Stimulated activated CD4-positive, alpha-beta T cell treated with anti-CD3 and anti-CD28 coated beads, Interleukin-15, amount 100 ng/mL, for 1 hour (primary cell): ENCODE results near the gene RREB1.

ENCODE experiments used
- DNase-seq, 2 donors: peaks; one replicate each; pipeline ENCODE4 v3.0.0-alpha.2; 2020; ENCODE audit warnings: low read depth in 1 of 2, low spot score in 1 of 2

RREB1 gene

DNA sequence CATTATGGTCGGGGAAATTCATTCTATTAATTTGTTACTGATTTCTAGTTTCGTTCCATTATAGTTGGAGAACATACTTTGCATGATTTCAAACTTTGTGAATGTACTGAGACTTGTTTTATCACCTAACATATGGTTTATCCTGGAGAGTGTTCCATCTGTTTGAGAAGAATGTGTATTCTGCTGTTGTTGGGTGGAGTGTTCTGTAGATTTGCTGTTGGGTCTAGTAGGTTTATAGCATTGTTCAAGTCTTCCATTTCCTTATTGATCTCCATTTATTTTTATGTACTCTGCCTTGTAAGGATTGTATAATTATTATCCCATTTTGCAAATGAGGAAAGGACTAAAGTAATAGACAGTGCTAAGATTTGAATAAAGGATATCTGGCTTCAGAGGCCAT, 85.4 kb downstream of the RREB1 start:
- no peak for DNase-seq

DNA sequence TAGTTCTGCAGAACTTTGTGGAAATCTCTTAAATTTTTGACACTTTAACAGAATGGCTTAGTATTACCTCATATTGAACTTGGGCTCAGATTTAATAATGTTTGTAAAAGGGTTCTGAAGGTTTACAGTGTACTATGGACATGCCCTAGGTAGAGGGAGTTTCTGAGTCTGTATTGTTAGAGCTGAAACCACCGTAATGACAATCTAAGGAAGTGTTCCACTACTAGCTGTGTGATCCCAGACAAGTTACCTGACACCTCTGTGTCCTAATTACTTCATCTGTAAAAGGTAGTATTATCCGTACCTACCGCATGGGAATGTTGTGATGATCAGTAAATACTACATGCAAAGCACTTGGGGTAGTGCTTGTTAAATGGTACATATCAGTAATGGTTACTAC, 86.9 kb downstream of the RREB1 start:
- no peak for DNase-seq

DNA sequence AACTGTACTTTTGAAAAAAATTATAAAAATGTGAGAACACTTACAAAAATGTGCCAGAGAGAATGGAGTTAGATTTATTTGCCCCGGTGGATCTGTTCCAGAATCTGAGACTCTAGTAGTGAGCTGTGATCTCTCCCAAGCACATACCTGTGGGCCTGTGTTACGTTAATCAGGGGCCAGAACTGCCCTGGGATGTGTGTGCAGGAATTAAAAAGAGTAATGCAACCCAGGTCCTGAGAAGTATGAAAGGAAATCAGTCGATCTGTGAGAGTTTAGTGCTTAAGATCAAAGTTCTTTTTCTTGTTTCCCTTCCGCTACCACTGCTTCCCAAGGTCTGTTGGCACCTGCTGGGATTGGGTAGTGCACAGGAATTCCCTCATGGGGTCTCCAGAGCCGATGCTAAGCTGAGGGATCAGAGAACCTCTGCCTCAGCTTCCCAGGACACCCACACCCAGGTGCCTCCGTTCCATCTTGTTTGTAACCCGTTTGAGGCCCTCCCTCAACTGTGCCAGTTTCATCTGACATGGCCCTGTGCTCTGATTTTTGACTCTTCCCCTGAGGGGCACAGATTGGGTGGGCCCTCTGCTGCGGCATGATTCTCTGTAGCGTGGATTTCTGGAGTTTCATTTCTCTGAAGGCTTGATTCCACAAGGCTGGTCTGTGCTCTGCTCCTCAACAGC, 87.7 kb downstream of the RREB1 start:
- DNase-seq: no peak

DNA sequence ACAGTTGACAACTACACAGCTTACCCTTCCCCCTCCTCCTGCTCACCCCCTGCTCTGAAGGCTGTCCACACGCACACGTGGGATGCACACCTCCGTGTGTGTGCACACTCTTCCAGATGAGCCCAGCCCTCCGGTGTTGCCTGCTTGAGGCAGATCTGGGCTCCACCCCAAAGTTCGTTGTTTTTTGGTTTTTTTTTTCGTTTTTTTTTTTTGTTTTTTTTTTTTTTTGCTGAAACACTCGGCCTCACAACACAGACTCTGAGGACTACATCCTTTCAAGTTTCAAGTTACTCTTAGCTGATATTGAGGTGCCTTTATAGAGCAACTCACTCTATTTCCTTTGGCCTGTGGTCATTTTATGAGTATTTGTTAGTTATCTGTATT, 88.2 kb downstream of the RREB1 start:
- no peak for DNase-seq

DNA sequence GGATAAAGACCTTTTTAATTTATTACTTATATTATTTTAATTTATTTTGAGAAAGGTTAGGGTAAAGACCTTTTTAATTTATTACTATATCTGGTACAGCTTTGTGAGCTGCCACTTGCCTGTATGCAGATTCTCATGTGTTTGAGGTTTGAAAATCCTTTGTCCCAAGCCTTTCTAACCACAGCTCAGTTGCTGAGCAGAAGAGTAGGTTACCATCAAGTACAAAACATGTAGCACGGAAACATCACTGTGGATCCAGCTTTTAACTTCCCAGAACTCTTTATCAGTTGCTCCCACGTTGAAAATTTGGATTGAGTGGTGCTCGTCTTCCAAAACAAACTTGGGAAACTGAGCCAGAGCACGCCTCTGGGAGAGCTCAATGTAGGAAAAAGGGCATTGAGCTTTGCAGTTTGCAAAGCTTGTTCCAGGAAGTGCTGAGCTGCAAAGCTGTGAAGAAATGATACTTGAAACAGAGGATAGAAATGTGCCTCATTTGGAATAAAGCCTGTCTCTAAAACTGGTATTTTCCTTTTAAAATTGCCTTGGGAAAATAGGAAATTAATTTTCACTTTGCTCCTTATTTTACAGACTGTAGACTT, 89.0 kb downstream of the RREB1 start:
- no peak for DNase-seq

DNA sequence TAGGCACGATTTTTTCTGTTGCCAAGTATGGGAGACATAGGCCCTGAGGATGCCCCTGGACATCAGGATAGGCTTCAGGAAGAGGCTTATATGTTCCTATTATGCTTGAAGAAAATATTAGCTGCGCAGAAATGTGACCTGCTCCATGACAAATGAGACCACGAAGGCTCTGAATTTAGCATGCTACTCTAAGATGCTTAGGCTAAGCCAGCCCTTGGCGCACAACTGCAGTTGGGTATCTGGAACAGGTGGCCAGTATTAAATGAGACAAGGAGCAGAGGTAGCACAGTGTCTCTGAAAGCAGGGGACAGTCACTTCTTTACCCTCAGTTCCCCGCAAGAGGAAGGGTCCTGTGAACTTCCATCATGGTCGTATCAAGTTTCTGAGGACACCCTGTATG, 90.0 kb downstream of the RREB1 start:
- no peak for DNase-seq

DNA sequence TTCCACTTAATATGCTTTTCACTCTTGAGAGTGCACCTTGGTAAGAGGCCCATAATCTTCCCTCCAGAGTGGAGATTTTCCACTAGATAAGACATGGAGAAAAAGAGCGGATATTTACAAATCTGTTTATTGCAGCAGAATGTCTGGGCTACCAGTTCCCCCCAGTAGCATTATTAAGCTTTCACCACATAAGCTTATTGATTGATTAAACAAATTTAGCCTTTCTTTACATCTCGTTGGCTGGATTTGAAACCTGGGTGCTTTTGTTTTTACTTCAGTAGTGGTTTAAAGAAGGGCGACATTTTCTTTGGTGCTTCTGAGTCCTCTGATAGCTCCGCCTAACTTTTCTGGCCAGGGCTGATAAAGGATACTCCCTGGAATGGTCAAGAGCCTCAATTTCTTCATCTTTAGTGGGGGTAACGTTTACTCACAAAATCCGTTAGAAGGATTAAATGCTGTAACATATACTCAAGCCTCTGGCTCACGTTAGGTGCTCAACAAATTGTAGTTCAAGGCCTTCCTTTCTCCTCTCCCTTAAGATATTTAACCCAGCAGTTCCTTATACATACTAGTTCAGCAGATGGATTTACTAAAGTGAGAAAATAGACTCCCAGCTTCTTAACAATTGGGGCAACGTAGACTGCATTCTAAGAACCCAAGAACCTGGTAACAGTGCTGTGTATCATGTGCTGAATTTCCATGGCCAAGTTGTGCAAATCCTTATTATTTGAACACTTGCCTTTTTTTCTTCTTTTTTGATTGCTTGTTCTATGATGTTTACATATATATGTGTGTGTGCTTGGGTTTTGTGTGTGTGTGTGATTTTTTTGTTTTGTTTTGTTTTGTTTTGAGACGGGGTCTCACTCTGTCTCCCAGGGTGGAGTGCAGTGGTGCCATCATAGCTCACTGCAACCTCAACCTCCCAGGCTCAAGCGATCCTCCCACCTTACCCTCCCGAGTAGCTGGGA, 91.4 kb downstream of the RREB1 start:
- no peak for DNase-seq

DNA sequence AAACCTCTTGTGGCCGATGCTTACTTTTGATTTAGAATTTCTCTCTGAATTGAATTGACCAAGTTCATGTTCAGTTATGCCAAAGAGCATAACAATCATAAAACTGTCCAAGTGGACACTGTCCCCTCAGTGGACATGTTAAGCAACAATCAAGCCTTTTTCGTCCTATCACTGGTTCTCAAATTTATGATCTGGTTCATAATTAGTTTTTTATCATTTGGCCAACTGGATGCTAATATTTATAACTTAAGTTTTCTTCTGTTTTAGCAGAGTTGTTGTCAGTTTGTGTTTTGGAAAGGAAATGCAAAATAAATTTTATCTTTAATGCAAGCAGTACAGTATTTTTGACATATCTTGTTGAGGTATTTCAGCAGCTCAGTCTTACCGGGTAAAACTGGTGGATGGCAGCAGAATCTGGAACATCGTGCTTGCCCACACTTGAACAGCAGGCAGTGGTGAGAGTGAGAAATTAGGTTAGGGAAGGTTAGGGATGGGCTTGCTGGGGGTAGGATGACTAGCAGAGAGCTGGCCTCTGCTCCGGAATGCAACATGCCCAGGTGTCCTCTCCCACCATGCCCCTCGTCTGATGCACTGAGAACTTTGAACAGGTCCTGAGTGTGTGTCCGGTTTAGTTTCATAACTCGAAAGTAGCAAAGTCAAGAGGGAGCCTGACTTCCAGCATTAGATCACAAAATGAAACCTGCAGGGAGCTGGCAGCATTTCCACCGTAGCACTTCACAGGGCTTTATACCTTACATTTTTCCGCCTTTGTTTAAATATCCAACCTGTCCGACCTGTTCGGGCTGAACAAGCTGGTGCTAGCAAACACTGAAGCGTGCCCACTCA, 93.1 kb downstream of the RREB1 start:
- no peak for DNase-seq

DNA sequence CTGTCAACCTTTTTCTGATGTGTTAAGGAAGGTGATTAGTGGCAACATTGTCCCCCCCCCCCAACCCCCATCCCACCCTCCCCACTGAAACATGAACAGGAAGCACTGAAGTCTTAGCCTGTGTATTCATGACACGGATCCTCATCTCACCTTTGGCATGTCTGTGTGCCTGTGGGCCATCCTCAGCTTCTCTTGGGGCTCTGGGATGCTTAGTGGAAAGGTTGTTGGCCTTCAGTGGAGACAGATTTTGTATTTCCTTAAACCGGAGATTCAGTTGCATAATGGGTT, 93.6 kb downstream of the RREB1 start:
- no peak for DNase-seq

DNA sequence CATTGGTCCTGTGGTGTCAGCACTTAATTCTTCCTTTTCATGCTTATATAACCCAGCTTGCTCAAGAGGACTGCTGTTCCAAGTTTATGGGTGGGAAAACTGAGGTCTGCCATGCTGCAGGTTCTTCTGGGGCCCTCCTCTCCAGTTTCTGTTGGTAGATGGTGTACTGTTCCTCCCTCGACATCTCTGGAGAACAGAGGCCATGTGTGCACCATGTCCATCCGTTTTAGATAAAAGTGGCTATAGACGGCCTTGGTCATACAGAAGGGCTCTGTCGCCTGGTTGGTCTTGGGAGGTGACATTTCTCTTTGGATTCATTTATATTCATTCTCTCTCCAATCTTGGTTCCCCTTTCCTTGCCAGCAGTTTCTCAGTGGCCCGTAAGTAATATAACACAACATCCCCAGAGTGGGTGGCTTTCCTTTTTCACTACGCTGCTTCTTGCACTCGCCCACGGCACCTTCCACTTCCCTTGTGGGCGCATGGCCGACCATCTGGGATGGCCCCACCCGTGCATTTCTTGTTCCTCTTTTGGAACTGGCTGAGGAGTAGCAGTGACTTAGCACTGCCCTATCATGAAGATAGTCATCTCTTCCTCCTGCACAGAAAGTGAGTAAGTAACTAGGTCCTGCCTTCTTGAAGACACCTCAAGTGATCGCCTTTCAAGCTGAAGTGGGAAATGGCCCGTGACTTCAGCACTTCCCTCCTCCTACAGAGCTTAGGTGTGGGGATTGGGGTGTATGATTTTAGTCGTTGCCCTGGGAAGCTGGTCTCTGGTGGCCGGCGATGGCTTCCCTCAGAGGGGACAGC, 94.2 kb downstream of the RREB1 start:
- DNase-seq: no peak

DNA sequence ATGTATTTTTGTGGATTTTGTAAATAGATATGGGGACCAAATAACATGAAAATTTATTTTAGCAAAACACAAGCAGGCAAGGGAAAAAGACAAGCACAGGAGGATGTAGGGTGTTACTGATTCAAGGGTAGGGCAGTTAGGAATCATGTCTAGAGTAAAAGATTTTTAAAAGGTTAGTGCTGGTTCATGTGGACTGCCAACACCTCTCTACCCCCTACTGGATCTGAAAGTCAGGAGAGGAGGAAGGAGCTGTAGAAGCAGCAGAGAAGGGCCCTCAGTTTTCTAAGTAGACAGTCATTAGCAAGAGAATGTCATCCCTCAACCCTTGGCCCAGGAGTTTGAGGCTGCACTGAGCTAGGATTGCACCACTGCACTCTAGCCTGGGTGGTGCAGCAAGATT, 95.2 kb downstream of the RREB1 start:
- no peak for DNase-seq

DNA sequence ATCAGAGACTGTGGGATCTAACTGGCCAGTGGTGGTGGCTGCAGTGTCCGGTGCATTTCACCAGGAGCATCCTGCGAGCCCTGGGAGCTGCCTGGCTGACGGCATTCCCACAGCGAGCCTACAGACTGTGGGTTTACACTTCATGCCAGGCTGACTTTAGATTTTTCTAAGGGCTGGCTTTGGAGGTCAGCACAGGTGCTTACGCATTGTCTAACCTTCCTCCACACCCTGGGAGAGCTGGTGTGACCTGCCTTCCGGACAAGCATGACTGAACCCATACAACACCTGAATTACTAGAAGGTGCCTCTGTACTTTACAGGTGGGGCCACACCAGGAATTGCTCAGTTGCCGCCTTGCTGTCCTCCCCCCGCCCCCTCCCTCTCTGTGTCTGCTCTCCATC, 96.2 kb downstream of the RREB1 start:
- DNase-seq: no peak

DNA sequence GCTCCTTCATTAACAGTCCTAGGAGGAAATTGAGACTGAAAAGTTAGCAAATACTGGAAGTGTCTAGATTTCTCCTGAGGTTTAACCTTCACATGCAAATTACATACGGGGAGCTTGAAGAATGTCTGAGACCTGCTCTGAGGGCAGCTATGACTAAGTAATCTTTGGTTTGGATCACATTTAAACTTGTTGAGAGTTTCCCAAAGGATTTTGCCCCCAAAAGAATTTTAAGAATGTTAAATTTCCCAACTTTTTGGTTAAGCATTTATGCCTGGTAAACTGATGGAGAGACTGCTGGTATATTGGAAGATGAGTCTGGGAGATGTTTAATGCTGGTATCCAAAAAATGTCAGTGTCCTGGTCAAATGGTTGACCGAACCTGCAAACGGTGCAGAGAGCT, 97.0 kb downstream of the RREB1 start:
- no peak for DNase-seq

DNA sequence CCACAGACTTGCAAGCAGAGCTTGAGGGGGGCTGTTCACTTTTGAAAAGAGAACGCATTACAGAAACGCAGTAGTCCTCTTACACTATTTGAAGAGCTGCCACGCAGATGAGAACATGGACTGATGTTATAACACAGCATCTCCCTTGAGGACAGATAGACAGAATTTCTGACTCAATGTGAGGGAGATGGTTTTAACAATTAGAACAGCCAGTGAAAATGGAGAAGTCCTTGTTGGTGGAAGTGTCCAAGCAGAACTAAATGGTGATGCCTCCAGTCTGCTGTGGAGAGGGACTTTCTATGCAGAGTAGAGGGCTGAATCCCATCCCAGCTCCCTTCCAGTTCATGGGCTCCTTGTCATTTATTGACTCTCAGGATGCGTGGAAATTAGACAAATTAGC, 100.0 kb downstream of the RREB1 start:
- no peak for DNase-seq

DNA sequence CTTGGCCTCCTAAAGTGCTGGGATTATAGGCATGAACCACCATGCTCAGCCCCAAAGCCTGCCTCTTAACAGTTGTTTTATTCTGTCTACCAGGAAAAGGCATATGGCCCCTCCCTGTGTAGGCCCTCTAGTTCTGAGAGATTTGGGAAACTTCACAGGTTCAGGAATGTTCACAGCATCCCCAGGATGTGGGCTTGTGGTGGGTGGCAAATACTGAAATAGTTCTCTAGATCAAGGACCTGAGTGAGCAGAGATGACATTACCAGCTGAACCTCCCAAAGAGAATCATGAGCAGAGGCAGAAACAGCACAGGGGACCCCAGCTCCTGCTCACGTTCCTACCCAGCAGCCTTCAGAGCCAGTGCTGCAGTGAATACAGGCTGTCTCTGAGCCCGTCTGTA, 105.7 kb downstream of the RREB1 start:
- no peak for DNase-seq

DNA sequence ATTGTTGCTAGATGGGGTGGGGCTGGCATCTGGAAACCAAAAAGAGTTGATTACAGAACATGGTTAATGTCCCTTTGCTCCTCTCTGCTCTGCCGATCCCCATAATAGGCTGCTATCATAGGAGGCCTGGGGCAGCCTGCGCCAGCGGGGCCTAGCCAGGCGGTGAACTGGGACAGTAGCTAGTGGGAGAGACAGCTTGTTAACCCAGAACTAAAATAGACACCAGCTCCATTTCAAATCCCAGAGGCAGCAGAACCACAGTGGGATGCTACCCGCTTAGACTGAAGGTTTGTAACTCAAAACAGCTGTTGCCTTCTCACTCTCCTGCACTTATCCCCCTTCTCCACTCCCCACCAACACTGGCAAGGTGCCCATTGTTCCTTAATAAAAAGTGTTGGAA, 106.7 kb downstream of the RREB1 start:
- no peak for DNase-seq

DNA sequence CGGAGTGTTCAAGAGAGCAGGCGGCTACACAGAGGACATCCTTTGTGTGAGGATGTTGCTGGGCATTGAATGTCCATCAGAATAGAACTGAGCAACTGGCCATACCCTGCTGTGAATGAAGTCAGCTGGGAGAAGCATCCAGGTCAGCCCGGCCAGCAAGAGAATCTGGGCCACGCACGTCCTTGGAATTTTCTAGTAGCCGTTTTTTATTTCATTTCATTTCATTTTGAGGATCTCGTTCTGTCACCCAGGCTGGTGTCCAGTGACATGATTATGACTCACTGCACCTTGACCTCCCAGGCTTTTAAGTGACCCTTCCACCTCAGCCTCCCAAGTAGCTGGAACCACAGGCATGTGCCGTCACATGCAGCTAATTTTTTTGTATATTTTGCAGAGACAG, 107.4 kb downstream of the RREB1 start:
- DNase-seq: no peak

DNA sequence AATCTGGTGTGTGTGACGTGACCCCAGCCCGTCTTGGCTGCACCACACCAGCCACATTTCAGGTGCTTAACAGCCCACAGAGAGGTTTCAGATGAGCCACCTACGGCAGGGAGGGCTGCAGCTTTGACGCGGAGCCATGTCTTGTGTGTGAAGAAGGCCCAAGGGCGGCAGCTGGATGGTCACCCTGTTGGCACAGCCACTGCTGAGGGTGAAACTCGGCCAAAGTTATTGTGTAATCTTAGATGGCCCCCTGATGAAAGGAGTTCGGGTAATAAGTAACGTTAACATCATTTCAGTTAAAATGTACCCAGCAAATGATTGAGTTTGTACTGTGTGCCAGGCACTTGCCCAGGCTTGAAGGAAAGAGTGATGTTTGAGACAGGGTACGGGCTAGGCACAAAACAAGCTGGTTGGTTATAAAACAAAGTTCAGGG, 108.1 kb downstream of the RREB1 start:
- DNase-seq: no peak

DNA sequence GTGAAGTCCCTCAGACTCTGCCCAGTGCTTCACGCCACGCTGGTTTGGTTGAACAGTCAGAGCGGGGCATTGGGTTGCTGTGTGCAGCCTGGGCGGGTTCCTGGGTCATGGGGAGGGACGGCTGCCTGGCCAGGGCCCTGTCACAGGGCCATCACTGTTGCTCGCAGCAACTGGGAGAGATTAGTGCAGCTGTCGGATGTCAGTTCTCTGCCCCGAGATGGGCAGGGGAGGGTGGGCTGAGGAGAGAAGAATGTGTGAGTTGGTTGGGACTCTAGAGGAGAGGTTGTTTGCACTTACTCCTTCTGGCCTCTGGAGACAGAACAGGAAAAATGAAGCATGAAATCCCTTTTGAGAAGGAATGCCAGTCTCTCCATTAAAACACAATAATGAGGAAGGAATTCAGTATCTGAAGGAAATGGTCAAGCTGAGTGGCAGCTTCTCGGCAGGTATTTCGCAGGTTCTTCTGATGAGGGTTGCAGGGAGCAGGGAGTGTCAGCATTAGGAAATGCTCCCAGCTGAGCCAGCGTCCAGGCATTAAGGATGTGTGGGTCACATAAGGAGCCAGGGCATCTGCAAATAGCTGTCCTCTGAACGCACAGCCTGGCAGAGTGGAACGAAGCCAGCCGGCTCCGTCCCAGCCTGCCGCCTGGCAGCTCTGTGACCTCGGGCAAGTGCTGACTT, 109.3 kb downstream of the RREB1 start:
- no peak for DNase-seq

DNA sequence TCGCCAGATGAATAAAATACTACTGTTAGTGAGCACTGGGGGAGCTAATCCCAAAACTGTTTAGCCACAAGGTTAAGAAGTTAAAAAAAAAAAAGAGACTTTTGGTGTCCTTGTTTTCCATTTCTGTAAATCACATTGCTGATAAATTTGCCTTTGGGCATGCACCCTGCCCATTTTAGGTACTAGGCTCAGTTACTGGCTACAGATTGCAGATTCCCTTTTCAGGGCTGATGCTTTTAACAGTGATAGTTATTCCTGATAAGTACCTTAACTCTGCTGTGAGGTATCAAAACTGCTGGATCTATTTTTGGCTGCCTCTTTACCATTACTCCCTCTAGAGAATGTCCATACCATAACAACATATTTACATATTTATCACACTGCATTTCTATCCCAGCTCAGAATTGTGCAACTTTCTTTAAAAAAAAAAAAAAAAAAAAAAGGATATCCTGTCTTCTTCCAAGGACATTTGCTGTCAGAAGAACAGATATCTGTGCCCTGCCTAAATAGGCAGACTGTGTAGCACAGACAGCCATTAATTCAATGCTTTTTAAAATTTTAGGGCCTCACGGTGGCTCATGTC, 110.7 kb downstream of the RREB1 start:
- no peak for DNase-seq
